NCI-H748 (cell line): ENCODE results near the gene OSBP.
"Not testable (repeated sequence)": the region's sequence is repeated elsewhere in the genome, so short reads cannot be mapped to it uniquely, and the experiment has no call there.

Experiments
- DNase-seq: peaks from one replicate; lab custom pipeline; 2025; ENCODE audit not compliant: unreplicated experiment; lab: John Stamatoyannopoulos, UW

OSBP gene, protein sequence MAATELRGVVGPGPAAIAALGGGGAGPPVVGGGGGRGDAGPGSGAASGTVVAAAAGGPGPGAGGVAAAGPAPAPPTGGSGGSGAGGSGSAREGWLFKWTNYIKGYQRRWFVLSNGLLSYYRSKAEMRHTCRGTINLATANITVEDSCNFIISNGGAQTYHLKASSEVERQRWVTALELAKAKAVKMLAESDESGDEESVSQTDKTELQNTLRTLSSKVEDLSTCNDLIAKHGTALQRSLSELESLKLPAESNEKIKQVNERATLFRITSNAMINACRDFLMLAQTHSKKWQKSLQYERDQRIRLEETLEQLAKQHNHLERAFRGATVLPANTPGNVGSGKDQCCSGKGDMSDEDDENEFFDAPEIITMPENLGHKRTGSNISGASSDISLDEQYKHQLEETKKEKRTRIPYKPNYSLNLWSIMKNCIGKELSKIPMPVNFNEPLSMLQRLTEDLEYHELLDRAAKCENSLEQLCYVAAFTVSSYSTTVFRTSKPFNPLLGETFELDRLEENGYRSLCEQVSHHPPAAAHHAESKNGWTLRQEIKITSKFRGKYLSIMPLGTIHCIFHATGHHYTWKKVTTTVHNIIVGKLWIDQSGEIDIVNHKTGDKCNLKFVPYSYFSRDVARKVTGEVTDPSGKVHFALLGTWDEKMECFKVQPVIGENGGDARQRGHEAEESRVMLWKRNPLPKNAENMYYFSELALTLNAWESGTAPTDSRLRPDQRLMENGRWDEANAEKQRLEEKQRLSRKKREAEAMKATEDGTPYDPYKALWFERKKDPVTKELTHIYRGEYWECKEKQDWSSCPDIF

GRCh38 chr11:59615637-59616395 is at the start of gene OSBP:
Gene OSBP (minus strand): TSS chr11:59615774. CDS start chr11:59615664, 110 bp downstream.
- DNase-seq: peak; percentile 100

DNA sequence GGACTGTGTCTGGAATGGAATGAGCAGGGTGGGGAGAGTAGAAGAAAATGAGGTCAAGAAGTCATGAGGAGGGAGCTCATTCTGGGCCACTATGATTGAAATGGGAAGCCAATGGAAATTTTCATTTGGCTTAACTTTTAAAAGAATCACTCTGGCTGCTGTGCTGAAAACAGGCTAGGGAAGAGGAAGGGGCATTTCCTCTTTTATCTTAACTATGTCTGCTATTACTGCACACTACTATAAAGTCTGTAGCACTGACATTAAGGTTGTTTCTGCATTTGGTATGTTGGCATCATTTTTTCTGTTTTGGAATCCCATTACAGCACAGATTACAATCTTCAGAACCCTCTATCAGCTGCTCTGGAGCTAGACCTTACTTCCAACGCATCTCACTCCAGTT is 45.0 kb upstream of the OSBP start:
- DNase-seq: no peak

GRCh38 chr11:59659981-59660380 is 44.4 kb upstream of the OSBP start:
- DNase-seq: no peak

DNA sequence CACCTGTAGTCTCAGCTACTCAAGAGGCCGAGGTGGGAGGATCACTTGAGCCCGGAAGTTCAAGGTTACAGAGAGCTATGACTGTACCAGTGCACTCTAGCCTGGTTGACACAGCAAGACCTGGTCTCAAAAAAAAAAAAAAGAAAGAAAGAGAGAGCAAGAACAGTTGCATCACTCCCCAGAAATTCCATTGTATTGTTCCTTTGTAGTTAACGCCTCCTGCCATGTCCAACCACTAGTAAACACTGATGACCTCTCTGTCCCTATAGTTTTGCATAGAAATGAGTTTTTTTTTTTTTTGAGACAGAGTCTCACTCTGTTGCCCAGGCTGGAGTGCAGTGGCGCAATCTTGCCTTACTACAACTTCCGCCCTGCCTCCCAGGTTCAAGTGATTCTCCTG is 42.5 kb upstream of the OSBP start:
- DNase-seq: no peak

DNA sequence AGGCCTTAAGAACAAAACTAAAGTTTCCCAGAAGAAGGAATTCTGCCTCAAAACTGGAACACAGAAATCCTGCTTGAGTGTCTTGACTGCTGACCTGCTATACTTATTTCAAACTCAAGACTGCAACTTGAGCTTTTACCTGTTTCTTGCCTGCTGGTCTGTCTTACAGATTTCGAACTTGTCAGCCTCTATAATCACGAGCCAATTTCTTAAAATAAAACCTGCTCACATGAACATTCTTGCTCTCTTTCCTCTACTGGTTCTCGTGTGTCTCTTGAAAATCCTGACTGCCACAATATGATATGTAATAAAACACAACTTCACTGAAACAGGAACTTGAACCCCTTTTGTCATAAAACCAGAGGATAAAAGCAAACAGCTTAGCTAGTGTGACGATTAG is 39.3 kb upstream of the OSBP start:
- no peak for DNase-seq

DNA sequence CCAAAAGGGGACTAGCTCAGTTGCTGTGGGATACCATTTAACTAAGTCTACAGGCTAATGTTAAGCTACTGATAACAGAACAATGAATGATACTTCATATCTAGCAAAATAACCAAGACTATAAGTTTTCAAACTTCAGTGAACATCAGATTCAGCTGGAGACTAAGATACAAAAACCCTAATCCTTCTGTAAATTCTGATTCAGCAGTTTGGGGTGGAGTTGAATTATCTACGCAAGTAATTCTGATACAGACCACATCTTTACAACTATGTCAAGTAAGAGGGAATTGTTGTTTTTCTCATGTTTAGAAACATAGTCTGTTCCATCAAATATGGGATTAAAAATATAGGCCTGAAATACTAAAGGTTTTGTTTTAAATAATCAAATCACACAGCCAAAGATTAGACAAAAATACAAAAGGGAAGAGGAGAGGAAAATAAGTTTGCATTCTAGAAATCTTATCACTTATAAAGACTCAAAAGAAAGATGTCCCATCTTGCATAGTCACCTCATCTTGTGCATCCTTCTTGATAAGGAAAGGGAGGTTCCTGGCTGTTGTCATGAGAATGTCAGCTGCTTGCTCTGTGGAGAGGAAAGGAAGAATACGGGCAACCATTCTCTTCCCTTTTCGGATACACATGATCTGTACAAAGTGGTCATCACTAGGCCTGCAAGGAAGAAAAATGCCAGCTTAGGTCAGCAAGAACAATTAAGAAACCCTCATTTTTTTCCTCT is 31.8 kb upstream of the OSBP start:
- DNase-seq: no peak

DNA sequence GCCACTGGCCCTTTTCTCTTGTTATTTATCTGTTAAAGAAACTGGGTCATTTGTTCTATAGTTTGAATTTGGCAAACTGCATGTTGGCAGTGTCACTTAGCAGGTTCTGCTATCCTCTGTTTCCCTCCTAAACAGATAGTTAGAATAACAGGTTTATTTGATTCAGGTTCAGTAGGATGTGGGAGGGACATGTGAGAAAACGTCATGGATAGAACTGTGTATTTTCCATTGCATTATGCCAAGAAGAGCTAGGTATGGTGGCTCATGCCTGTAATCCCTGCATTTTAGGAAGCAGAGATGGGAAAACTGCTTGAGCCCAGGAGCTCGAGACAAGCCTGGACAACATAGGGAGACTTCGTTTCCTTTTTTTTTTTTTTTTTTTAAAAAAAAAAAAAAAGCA is 29.0 kb upstream of the OSBP start:
- no peak for DNase-seq

DNA sequence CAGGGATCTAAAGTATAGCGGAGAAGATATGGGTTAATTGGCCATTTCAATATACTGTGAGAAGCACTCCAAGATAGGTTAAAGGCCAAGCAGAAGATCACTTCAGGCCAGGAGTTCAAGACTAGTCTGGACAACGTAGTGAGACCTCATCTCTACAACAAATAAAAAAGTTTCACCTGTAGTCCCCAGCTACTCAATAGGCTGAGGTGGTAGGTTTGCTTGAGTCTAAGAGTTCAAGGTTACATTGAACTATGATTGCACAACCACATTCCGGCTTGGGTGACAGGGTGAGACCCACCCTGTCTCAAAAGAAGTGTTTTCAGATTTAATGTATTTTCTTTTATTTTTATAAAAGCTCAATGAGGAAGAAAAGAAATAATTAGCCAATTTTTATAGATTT is 27.8 kb upstream of the OSBP start:
- no peak for DNase-seq

- no peak for DNase-seq
Observed at GRCh38 chr11:59641156-59641555, 25.6 kb upstream of the OSBP start.

- DNase-seq: no peak
Observed at GRCh38 chr11:59630493-59630892, 14.9 kb upstream of the OSBP start.

DNA sequence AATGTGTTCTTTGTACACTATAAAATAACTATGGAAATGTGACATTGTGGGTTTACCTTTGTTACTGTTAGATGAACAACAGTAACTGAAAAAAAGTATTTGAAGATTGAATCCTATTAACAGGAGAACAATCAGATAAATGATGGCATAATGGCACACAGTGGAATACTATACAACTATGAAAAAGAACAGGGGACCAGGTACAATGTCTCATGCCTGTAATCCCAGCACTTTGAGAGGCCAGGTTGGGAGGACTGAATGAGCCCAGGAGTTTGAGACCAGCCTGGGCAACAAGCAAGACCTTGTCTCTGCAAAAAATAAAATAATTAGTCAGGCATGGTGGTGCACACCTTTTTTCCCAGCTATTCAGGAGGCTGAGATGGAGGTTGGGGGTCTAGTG is 14.4 kb upstream of the OSBP start:
- no peak for DNase-seq

DNA sequence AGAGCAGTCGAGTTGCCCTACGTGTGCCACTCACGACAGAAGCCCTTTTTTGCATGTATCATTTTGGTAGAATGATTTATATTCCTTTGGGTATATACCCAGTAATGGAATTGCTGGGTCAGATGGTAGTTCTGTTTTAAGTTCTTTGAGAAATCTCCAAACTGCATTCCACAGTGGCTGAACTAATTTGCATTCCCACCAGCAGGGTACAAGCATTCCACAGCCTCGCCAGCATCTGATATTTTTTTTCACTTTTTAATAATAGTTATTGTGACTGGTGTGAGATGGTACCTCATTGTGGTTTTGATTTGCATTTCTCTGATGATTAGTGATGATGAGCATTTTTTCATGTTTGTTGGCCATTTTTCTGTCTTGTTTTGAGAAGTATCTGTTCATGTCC is 11.4 kb upstream of the OSBP start:
- not testable (repeated sequence) for DNase-seq

- DNase-seq: no peak
Observed at GRCh38 chr11:59625703-59626102, 10.1 kb upstream of the OSBP start.

GRCh38 chr11:59617876-59618275 is 2.3 kb upstream of the OSBP start:
- no peak for DNase-seq

GRCh38 chr11:59616396-59616982 is 915 bp upstream of the OSBP start:
- DNase-seq: no peak

GRCh38 chr11:59615120-59615636 is 396 bp downstream of the OSBP start:
- peak; percentile 69 for DNase-seq

GRCh38 chr11:59614277-59615119 is 1.1 kb downstream of the OSBP start:
- DNase-seq: no peak

- DNase-seq: peak; percentile 31
Observed at GRCh38 chr11:59611570-59612565, 3.7 kb downstream of the OSBP start.
